ENCODE results near the gene TPX2.

TPX2 gene

DNA sequence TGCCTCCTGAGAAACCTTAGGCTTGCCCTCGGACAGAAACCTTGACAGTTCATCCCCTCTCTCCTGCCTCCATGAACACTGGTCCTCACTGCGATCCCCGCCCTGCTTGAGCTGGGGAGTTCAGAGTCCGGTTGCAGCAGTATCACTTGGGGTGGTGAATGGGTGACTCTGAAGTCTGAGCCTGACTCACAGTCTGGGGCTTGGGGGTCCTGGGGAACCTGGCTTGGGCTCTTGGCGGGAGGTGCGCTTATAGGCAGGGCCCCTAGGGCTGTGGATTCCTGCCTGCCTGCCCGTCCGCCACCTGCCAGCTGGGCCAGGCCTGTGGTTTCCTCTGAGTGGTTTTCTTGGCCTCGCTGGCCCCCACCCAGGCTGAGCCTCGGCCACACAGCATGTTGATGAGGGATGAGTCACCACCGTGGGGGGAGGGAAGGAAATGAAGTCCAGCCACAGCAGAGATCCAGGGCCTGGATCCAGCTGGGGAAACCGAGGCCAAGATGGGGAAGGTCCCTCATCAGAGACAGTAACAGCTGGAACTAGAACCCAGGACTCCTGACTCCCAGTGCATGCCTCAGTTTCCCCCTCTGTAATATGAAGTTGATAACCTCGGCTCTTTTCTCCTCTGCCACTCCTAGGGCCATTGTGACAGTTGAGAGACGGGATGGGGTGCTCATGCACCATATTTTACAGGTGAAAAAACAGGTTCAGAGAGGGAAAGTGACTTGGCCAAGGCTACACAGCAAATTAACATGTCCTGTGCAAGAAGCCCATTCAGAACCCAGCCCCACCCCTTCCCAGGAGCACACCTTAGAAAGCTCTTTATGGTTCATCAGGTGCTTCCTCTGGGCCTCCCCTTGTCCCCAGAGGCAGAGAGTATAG lies 97.1 kb downstream of the TPX2 start:
- H3K27ac Mint-ChIP-seq = no peak overlapping the region
- ATAC-seq = peak; percentile 78
- no peaks in the 10 kb centered on the region for H3K9me3 Mint-ChIP-seq
- peaks cover 9% of the 10 kb centered on the region for H3K27me3 Mint-ChIP-seq
- H3K4me3 Mint-ChIP-seq = no peak overlapping the region
- H3K36me3 Mint-ChIP-seq = no peaks in the 10 kb centered on the region
- peaks cover 13% of the 10 kb centered on the region for H3K4me1 Mint-ChIP-seq

DNA sequence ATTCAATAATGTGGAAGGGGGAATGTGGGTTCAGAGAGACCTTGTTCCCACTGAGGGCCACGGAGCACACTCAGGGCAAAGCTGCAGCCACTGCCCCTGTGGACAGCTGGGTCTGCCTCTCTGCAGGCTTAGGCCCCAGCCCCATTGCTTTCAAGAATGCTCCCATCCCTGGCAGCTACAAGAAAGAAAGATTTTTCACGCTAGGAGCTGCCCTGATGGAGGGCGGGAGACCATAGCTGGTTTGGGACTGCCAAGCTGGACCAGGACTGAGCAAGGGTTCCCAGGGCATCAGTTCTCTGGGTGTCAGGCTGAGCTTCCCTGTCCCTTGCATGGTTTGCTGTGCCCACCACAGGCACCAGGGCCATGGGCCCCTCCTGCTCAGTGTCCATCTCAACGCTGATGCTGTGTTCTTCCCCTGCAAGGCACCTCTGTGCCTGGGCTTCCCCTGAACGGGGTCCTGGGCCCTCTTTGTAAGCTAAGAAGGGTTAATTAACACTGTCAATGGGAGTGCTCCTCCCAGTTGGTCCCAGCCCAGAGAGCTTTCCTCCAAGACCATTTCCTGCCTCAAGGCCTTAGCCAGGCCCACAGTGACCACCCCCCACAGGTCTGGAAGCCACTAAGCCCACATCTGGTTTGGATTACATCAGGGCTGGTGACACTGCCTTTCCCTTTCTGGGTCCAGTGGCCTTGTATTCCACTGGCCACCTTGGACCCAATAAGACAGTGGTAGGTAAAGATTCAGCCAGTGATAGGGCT lies 97.9 kb downstream of the TPX2 start:
- Mint-ChIP-seq H3K9me3 (no peaks in the 10 kb centered on the region), H3K4me3 (no peak overlapping the region), H3K27ac (no peak overlapping the region), H3K36me3 (no peaks in the 10 kb centered on the region), H3K4me1 (peaks cover 13% of the 10 kb centered on the region), H3K27me3 (peaks cover 9% of the 10 kb centered on the region)
- no peak for ATAC-seq

DNA sequence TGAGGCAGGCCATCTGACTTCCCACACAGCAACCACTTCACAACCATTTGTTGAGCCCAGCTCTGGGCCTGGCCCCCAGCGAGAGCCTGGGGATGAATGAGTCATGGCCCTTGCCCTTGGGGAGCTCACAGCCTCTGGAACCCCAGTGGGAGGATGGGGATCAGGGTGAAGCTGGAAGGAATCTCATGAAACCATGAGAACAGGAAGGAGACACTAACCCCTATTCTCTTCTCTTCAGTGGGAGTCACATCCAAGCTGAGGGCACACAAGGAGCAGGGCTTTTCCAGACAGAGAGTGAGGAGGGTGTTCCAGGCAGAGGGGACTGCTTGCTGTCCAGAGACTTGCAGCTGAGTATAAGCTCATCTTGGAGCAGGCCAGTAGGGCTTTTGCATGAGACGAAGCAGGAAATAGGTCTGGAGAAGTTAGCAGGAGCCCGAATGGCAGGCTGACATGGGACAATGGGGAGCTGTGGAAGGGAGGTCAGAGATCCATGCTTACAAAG lies 98.9 kb downstream of the TPX2 start:
- Mint-ChIP-seq H3K36me3 (no peaks in the 10 kb centered on the region), H3K27me3 (peaks cover 6% of the 10 kb centered on the region), H3K4me3 (no peak overlapping the region), H3K27ac (no peak overlapping the region), H3K4me1 (peaks cover 19% of the 10 kb centered on the region), H3K9me3 (no peaks in the 10 kb centered on the region)
- ATAC-seq = no peak

DNA sequence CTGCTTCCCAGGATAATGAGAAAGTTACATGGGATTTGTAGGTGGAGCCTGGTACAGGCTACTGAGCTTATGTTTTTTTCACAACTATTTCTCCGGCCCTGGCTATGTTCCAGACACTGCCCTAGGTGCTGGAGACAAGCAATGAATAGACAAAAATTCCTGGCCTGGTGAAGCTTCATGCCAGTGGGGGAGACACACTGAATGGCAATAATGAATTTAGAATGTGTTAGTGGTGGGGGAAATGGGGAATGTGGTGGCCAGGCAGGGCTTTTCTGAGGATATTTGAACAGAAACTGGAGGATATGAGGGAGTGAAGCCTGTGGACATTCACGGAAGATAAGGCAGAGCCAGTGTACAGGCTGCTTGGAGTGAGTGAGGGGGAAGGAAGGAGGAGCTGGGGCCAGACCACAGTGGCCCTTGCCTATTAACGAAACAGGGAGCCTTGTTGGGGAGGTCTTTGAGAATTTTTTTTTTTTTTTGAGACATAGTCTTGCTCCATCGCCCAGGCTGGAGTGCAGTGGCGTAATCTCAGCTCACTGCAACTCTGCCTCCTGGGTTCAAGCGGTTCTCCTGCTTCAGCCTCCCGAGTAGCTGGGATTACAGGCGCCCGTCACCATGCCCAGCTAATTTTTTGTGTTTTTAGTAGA lies 99.7 kb downstream of the TPX2 start:
- H3K27me3 Mint-ChIP-seq = no peaks in the 10 kb centered on the region
- no peak overlapping the region for H3K4me3 Mint-ChIP-seq
- H3K27ac Mint-ChIP-seq = no peak overlapping the region
- H3K36me3 Mint-ChIP-seq = no peaks in the 10 kb centered on the region
- ATAC-seq = no peak
- peaks cover 20% of the 10 kb centered on the region for H3K4me1 Mint-ChIP-seq
- no peaks in the 10 kb centered on the region for H3K9me3 Mint-ChIP-seq

DNA sequence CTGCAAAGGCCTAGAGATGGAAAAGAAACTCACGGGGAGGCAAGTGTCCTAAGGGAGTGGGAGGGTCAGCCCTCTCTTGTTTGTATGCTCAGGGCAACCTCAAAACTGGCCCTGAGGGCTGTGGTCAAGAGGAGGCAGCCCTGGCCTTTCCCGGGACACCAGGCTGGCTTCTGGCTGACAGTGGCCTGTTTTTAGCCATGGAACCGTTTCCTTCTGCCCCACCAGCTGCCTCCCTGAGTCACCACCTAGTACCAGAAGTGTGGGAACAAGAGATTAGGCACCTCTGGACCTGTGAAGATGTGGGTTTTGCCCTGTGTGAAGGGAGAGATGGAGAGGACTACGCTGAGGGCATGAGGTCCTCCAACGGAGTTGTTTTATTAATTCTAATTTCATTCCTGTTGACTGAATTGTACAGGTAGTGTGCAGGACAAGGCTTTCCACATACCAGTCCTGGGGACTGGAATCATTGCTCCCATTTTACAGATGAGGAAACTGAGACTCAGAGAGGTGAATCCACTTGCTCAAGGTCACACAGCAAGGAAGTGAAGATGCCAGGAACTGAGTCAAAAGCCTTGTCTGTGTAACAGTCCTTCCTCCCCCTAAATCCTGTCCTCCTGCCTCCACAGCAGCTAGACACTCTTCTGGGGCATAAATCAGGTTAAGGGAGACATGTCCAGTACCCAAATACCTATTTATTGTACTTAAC lies 100.8 kb downstream of the TPX2 start:
- no peak overlapping the region for H3K27ac Mint-ChIP-seq
- no peaks in the 10 kb centered on the region for H3K9me3 Mint-ChIP-seq
- no peaks in the 10 kb centered on the region for H3K27me3 Mint-ChIP-seq
- no peak for ATAC-seq
- peaks cover 20% of the 10 kb centered on the region for H3K4me1 Mint-ChIP-seq
- no peak overlapping the region for H3K4me3 Mint-ChIP-seq
- H3K36me3 Mint-ChIP-seq = no peaks in the 10 kb centered on the region

DNA sequence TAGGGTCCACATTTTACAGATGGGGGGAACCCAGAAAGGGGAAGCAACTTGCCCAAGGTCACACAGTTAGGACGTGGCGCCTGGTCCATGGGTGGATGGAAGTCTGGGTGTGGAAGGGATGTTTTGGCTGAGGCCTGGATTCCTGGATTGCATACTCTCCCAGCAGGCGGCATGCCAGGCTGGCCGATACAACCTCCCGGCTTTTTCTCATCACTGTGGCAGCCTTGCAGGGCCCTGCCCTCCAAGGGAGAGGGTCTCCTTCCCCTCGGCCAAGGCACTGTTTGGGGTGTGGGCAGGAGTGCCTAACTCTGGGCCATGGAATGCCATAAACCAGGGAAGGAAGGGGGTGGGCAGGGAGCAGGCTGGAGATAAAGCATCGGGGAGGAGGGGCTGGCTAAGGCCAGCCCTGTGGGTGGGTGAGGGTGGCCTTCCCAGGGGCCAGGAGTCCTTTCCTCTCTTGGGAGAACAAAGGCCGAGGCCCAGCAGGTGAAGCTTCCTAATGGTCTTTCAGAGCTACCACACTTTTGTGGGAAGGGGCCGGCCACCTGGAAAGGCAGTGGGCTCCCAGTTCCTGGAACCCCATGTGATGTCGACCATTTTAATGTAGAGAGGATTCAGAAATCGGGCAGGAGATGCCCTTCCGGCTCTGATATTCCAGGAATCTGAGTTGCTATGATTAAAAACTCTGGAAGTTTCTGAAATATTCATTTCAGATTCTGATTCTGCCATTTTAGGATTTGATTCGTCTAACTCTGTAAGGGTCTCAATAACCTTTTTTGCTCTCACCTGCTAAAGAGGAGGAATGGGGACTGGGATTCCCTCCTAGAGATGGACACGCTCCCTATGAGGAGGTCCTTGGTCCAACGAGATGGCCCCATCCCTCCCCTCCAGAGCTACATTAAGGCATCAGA lies 102.1 kb downstream of the TPX2 start:
- no peak overlapping the region for H3K27ac Mint-ChIP-seq
- H3K36me3 Mint-ChIP-seq = no peaks in the 10 kb centered on the region
- no peaks in the 10 kb centered on the region for H3K27me3 Mint-ChIP-seq
- ATAC-seq = no peak
- no peaks in the 10 kb centered on the region for H3K9me3 Mint-ChIP-seq
- peaks cover 11% of the 10 kb centered on the region for H3K4me1 Mint-ChIP-seq
- H3K4me3 Mint-ChIP-seq = no peak overlapping the region

DNA sequence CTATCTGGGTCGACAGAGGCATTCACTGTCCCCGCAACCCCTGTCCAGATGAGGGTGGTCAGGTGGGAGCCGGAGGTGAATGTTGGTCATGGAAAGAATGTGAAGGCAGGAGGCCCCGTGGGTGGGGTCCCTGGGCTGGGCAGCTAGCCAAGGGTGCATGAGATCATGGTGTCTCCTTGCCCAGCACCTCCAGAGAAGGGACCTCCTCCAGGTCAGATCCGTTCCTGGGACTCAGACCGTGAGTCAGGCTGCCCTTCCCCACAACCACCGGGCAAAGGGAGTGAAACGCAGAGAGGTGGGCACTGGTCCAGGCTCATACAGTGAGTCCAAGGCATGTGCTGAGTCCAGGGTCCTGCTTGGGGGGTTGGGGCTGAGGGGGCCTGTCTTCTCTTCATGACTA lies 102.8 kb downstream of the TPX2 start:
- Mint-ChIP-seq H3K9me3 (no peaks in the 10 kb centered on the region), H3K36me3 (no peaks in the 10 kb centered on the region), H3K27me3 (no peaks in the 10 kb centered on the region), H3K27ac (no peak overlapping the region), H3K4me3 (no peak overlapping the region), H3K4me1 (peaks cover 7% of the 10 kb centered on the region)
- ATAC-seq = no peak

DNA sequence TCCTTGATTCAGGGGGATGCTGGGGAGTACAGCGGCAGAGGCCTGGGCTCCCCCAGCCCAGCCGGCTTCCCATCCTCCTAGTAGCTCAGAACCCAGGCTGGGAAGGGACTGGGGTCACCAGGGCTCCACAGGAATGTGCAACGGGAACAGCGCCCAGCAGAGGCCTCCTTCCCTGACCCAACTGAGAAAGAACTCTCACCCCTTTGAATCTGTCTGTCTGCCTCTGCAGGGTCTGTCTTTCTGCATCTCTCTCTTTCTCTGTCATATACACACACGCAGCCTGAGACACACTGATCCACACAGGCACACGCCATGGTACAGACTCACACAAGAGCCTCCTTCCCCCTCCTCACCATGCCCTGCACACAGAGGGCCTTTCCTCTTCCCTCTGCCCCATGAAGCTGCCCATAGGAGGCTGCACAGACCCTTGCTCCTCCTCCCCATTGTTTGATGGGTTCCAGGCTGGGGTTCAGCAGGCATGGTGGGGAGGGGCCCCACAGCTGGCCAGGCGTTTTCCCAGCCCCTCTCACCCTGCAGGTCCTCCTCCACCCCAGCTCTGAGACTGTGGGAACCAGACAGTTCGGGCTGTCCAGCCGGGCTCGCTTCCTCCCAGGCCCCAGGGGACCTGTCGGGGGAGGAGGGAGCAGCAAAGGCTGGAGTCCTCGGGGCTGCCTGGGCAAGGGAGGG lies 103.5 kb downstream of the TPX2 start:
- Mint-ChIP-seq H3K27ac (no peak overlapping the region), H3K9me3 (no peaks in the 10 kb centered on the region), H3K4me1 (peaks cover 7% of the 10 kb centered on the region), H3K4me3 (no peak overlapping the region), H3K36me3 (no peaks in the 10 kb centered on the region), H3K27me3 (no peaks in the 10 kb centered on the region)
- no peak for ATAC-seq

DNA sequence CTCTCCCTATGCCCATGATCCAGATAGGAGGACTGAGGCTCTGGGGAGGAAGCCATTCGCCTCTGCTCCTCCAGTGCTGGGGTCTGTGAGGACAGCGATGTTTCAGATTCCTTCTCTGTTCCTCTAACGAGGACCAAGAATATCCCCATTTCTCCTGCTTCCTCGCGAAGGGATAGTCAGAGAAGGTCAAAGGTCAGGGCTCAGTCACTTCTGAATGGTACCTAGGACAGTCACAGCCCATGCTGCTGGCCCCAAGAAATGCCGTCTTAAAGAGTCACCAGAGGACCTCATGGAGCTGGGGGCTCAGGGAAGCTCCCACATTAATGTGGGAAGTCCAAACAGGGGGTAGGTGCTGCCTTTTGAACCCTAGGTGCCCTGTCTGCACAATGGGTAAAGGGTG lies 104.2 kb downstream of the TPX2 start:
- no peak for ATAC-seq
- no peaks in the 10 kb centered on the region for H3K36me3 Mint-ChIP-seq
- no peak overlapping the region for H3K4me3 Mint-ChIP-seq
- H3K27me3 Mint-ChIP-seq = peaks cover under 1% of the 10 kb centered on the region
- peaks cover 7% of the 10 kb centered on the region for H3K4me1 Mint-ChIP-seq
- H3K27ac Mint-ChIP-seq = no peak overlapping the region
- H3K9me3 Mint-ChIP-seq = no peaks in the 10 kb centered on the region

DNA sequence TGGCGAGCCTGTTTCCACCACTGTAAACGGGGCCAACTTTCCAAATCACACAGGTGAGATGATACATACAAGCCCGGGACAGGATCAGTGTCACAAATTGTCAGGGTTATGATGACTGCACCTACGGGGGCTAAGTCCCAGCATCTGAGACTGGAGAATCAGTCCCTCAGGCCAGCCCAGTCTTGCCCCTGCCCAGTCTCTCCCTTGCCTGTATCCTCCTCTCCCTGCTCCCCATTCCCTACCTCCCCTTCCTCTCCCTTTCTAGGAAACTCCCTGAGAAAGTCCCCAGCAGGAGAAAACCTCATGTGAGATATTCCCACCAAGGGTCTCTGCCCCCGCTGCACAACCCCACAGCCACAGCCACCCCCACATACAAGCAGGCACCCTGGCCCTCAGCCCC lies 104.8 kb downstream of the TPX2 start:
- Mint-ChIP-seq H3K4me3 (no peak overlapping the region), H3K27ac (no peak overlapping the region), H3K27me3 (peaks cover 6% of the 10 kb centered on the region), H3K4me1 (peaks cover 7% of the 10 kb centered on the region), H3K9me3 (no peaks in the 10 kb centered on the region), H3K36me3 (no peaks in the 10 kb centered on the region)
- no peak for ATAC-seq

DNA sequence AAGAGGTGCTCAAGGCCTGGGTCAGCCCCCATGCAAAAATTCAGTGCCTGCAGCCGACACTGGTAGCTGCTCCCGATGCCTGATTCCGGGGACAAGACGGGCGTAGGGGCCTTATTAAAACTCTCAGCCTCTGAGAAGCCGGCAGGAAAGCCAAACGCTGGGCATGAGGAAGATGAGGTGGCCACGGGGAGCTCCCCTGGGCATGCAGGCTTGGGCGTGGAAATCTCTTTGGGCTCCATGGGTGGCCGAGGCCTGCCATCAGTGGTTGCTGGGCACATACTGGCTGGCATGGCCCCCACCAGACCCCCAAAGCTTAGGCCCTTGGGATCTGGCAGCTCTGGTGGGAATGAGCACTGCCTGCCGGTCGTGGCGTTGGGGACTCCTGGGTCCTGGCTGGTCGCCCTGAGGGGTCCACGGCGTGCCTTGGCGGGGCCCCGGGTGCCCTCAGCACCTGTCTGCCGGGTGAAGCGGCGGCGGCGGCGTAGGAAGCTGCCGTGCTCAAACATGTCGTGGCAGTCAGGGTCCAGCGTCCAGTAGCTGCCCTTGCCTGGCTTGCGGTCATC lies 105.7 kb downstream of the TPX2 start:
- Mint-ChIP-seq H3K9me3 (no peaks in the 10 kb centered on the region), H3K4me1 (peaks cover 7% of the 10 kb centered on the region), H3K4me3 (no peak overlapping the region), H3K27me3 (peaks cover 15% of the 10 kb centered on the region), H3K27ac (no peak overlapping the region), H3K36me3 (no peaks in the 10 kb centered on the region)
- no peak for ATAC-seq

DNA sequence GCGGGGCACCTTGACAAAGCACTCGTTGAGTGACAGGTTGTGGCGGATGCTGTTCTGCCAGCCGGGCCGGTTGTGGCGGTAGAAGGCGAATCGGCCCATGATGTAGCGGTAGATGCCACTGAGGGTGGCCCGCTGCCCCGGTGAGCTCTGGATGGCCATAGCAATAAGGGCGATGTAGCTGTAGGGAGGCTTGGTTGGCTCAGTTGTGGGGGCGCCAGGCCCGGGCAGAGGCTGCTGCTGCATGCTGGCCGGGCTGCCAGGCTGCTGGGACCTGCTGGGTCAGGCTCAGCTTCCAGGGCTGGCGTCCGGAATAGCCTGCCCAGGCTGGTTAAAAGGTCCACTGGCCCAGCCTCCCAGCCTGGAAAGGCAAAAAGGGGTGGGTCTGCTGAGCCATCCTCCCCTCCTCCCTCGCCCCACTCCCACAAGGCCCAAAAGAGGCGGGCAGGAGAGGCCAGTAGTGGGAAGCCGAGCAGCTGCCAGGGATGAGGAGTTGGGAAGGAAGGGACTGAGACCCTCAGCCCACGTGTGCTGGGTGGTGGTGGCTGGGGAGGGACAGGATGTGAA lies 106.3 kb downstream of the TPX2 start, which contains the start of gene FOXS1:
TSS of gene FOXS1 (minus strand) at position 305 of the 564 bp plus-strand sequence. CDS start at position 243, 62 bp downstream.
- peaks cover 7% of the 10 kb centered on the region for H3K4me1 Mint-ChIP-seq
- no peak within 1 kb of the TSS for H3K27ac Mint-ChIP-seq
- H3K4me3 Mint-ChIP-seq = no peak within 1 kb of the TSS
- no peak for ATAC-seq
- no peaks in the 10 kb centered on the region for H3K36me3 Mint-ChIP-seq
- H3K27me3 Mint-ChIP-seq = peaks cover 21% of the 10 kb centered on the region
- no peaks in the 10 kb centered on the region for H3K9me3 Mint-ChIP-seq

DNA sequence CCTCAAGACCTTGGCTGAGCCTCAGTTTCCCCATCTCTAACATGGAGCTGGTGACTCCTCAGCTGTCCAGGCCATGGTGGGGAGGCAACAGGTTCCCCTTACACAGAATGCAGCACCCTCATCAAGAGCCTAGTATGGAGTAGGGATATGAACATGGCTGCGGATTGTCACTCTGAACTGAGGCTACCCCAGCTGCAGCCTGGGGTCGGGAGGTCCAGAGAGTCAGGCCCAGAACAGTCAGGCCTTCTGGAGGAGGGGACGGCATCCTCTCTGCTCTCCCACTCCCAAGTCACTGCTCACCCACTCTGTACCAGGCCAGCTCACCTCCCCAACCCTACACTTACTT lies 107.7 kb downstream of the TPX2 start:
- Mint-ChIP-seq H3K9me3 (no peaks in the 10 kb centered on the region), H3K27me3 (peaks cover 34% of the 10 kb centered on the region), H3K4me1 (peaks cover 7% of the 10 kb centered on the region), H3K36me3 (no peaks in the 10 kb centered on the region), H3K27ac (no peak overlapping the region), H3K4me3 (no peak overlapping the region)
- no peak for ATAC-seq
